Astrocyte (in vitro differentiated cells and primary cell): ENCODE data around the gene NCDN. TPM values are rescaled to one million over a fixed set of nuclear protein-coding genes. Genes with fewer than 3 reads are reported as not detected.

Experiments
- DNase-seq: peaks from one replicate; pipeline ENCODE4 v3.0.0-alpha.2; 2010; ENCODE audit warnings: low read depth
- FAIRE-seq: peaks from 2 replicates; lab custom pipeline; 2011; peaks lifted over from hg19 to GRCh38; lab: Jason Lieb, UNC
- H2AFZ ChIP-seq: 2 replicates; pipeline ENCODE4 v1.6.0; 2012; ENCODE audit warnings: low read depth, low read length, inconsistent platforms
- H3K27ac ChIP-seq: 2 replicates; pipeline ENCODE4 v1.5.1; 2011; ENCODE audit warnings: low read depth, low read length, inconsistent platforms
- H3K27me3 ChIP-seq: 2 replicates; pipeline ENCODE4 v1.6.0; 2011; ENCODE audit warnings: low read length, inconsistent platforms; ENCODE audit not compliant: insufficient read depth
- H3K36me3 ChIP-seq: 2 replicates; pipeline ENCODE4 v1.5.1; 2011; ENCODE audit warnings: low read length, inconsistent platforms; ENCODE audit not compliant: insufficient read depth
- H3K4me1 ChIP-seq: 2 replicates; pipeline ENCODE4 v1.5.1; 2011; ENCODE audit warnings: low read length, inconsistent platforms; ENCODE audit not compliant: insufficient read depth
- H3K4me2 ChIP-seq: 2 replicates; pipeline ENCODE4 v1.6.0; 2012; ENCODE audit warnings: low read length, inconsistent platforms
- H3K4me3 ChIP-seq: 2 replicates; pipeline ENCODE4 v1.5.1; 2011; ENCODE audit warnings: low read depth, mild to moderate bottlenecking, low read length, inconsistent platforms; ENCODE audit not compliant: insufficient read depth
- H3K79me2 ChIP-seq: 2 replicates; pipeline ENCODE4 v1.6.0; 2012; ENCODE audit warnings: mild to moderate bottlenecking, low read length, inconsistent platforms; ENCODE audit not compliant: insufficient read depth
- H3K9ac ChIP-seq: 2 replicates; pipeline ENCODE4 v1.6.0; 2012; ENCODE audit warnings: mild to moderate bottlenecking, low read length, inconsistent platforms
- H3K9me3 ChIP-seq: 2 replicates; pipeline ENCODE4 v1.5.1; 2012; ENCODE audit warnings: low read depth, mild to moderate bottlenecking, low read length, inconsistent platforms; ENCODE audit not compliant: insufficient read depth
- H4K20me1 ChIP-seq: 2 replicates; pipeline ENCODE4 v1.6.0; 2012; ENCODE audit warnings: low read length, inconsistent platforms; ENCODE audit not compliant: insufficient read depth
- H3K27ac Mint-ChIP-seq: one replicate; pipeline ENCODE4 v1.8.0; 2021; ENCODE audit warnings: mild to moderate bottlenecking, mixed read lengths; ENCODE audit not compliant: unreplicated experiment
- H3K27me3 Mint-ChIP-seq: one replicate; pipeline ENCODE4 v1.8.0; 2021; ENCODE audit warnings: low read depth, mixed read lengths; ENCODE audit not compliant: unreplicated experiment
- H3K36me3 Mint-ChIP-seq: one replicate; pipeline ENCODE4 v1.8.0; 2021; ENCODE audit warnings: low read depth, mixed read lengths; ENCODE audit not compliant: unreplicated experiment
- H3K4me1 Mint-ChIP-seq: one replicate; pipeline ENCODE4 v1.8.0; 2021; ENCODE audit warnings: low read depth, mixed read lengths; ENCODE audit not compliant: unreplicated experiment
- H3K4me3 Mint-ChIP-seq: one replicate; pipeline ENCODE4 v1.8.0; 2021; ENCODE audit warnings: mild to moderate bottlenecking, moderate library complexity, mixed read lengths; ENCODE audit not compliant: unreplicated experiment
- H3K9me3 Mint-ChIP-seq: one replicate; pipeline ENCODE4 v1.8.0; 2021; ENCODE audit warnings: mild to moderate bottlenecking, mixed read lengths; ENCODE audit not compliant: unreplicated experiment
- CTCF ChIP-seq: IDR thresholded peaks from 2 replicates; pipeline ENCODE4 v1.5.1; 2011; ENCODE audit warnings: low read depth, mild to moderate bottlenecking, inconsistent platforms, low read length, moderate library complexity; ENCODE audit not compliant: insufficient read depth
- EZH2 ChIP-seq: IDR thresholded peaks from 2 replicates; pipeline ENCODE4 v1.6.1; 2012; ENCODE audit warnings: mild to moderate bottlenecking, low read length, inconsistent platforms; ENCODE audit not compliant: insufficient read depth
- total RNA-seq: library from RNA; stranded (reverse); gene quantifications from 2 replicates; pipeline ENCODE4 v1.2.1, GENCODE V29; 2021

Gene NCDN
- total RNA-seq, 1 donor from 2014 or later, result 42.1 TPM

GRCh38 chr1:35589516-35590427, 32.2 kb downstream of the NCDN start:
- H3K36me3 ChIP-seq, result no peaks in the 10 kb centered on the region

GRCh38 chr1:35590476-35591040, 33.0 kb downstream of the NCDN start:
- H3K9ac ChIP-seq, result no peak overlapping the region
- peaks cover 7% of the 10 kb centered on the region for H3K36me3 Mint-ChIP-seq
- H3K27me3 Mint-ChIP-seq, result peaks cover 24% of the 10 kb centered on the region
- H3K4me3 ChIP-seq, result no peak overlapping the region
- DNase-seq (no peak), FAIRE-seq (no peak)
- H3K27ac Mint-ChIP-seq, result no peak overlapping the region
- H3K27me3 ChIP-seq, result no peaks in the 10 kb centered on the region
- H3K27ac ChIP-seq, result no peak overlapping the region
- no peaks in the 10 kb centered on the region for H3K36me3 ChIP-seq
- no peaks in the 10 kb centered on the region for H3K9me3 ChIP-seq
- H3K4me2 ChIP-seq, result no peak overlapping the region
- H3K79me2 ChIP-seq, result no peaks in the 10 kb centered on the region
- H2AFZ ChIP-seq, result no peak overlapping the region
- no peaks in the 10 kb centered on the region for H4K20me1 ChIP-seq
- no peaks in the 10 kb centered on the region for H3K4me1 Mint-ChIP-seq
- H3K9me3 Mint-ChIP-seq, result peaks cover 2% of the 10 kb centered on the region
- no peak overlapping the region for H3K4me3 Mint-ChIP-seq
- TF ChIP-seq CTCF (no peak), EZH2 (no peak)
- no peaks in the 10 kb centered on the region for H3K4me1 ChIP-seq

More at GRCh38 chr1:35589516-35590427, 32.2 kb downstream of the NCDN start:
- Histone ChIP-seq H3K4me2 (no peak overlapping the region), H3K4me1 (no peaks in the 10 kb centered on the region), H3K9me3 (no peaks in the 10 kb centered on the region), H2AFZ (no peak overlapping the region), H3K4me3 (no peak overlapping the region), H3K27me3 (no peaks in the 10 kb centered on the region), H4K20me1 (no peaks in the 10 kb centered on the region), H3K9ac (no peak overlapping the region), H3K79me2 (no peaks in the 10 kb centered on the region), H3K27ac (no peak overlapping the region)
- Mint-ChIP-seq H3K36me3 (peaks cover 7% of the 10 kb centered on the region), H3K27ac (no peak overlapping the region), H3K4me1 (no peaks in the 10 kb centered on the region), H3K4me3 (no peak overlapping the region), H3K9me3 (peaks cover 2% of the 10 kb centered on the region), H3K27me3 (peaks cover 23% of the 10 kb centered on the region)
- DNase-seq (no peak), FAIRE-seq (no peak)
- TF ChIP-seq EZH2, result no peak
- TF ChIP-seq CTCF, result no peak

- H3K27ac ChIP-seq, result no peak overlapping the region
- H3K79me2 ChIP-seq, result no peaks in the 10 kb centered on the region
- DNase-seq, result no peak
- H3K4me3 ChIP-seq, result no peak overlapping the region
- no peak for FAIRE-seq
- peaks cover 7% of the 10 kb centered on the region for H3K36me3 Mint-ChIP-seq
- no peaks in the 10 kb centered on the region for H3K36me3 ChIP-seq
- TF ChIP-seq EZH2, result no peak
- H3K9ac ChIP-seq, result no peak overlapping the region
- peaks cover 22% of the 10 kb centered on the region for H3K27me3 Mint-ChIP-seq
- no peak overlapping the region for H3K27ac Mint-ChIP-seq
- H3K9me3 ChIP-seq, result no peaks in the 10 kb centered on the region
- H3K27me3 ChIP-seq, result no peaks in the 10 kb centered on the region
- H3K4me1 Mint-ChIP-seq, result no peaks in the 10 kb centered on the region
- H3K9me3 Mint-ChIP-seq, result peaks cover 2% of the 10 kb centered on the region
- no peak overlapping the region for H3K4me3 Mint-ChIP-seq
- H3K4me2 ChIP-seq, result no peak overlapping the region
- no peaks in the 10 kb centered on the region for H3K4me1 ChIP-seq
- H2AFZ ChIP-seq, result no peak overlapping the region
- H4K20me1 ChIP-seq, result no peaks in the 10 kb centered on the region
Observed at GRCh38 chr1:35591211-35591610, 33.6 kb downstream of the NCDN start.
